GM19397 (cell line): Measurements from ENCODE around the gene IQGAP2.

ENCODE experiments used
- ATAC-seq: cut with Tn5 transposase; IDR thresholded peaks from one replicate; pipeline ENCODE4 v1.9.1; 2021; ENCODE audit warnings: mild to moderate bottlenecking, moderate library complexity; ENCODE audit not compliant: unreplicated experiment

Gene IQGAP2

GRCh38 chr5:76560952-76561891 lies 158.1 kb downstream of the IQGAP2 start:
- no peak for ATAC-seq

GRCh38 chr5:76561959-76562358 lies 158.9 kb downstream of the IQGAP2 start:
- ATAC-seq = no peak

GRCh38 chr5:76565009-76565408 lies 161.9 kb downstream of the IQGAP2 start:
- ATAC-seq = no peak

GRCh38 chr5:76570153-76570552 lies 167.1 kb downstream of the IQGAP2 start:
- no peak for ATAC-seq

GRCh38 chr5:76571559-76571958 lies 168.5 kb downstream of the IQGAP2 start:
- no peak for ATAC-seq

GRCh38 chr5:76576450-76576849 lies 173.4 kb downstream of the IQGAP2 start:
- ATAC-seq = no peak

- ATAC-seq = no peak
These were observed 173.9 kb downstream of the IQGAP2 start for GRCh38 chr5:76576996-76577395.

GRCh38 chr5:76579166-76579937 lies 176.3 kb downstream of the IQGAP2 start:
- no peak for ATAC-seq

- no peak for ATAC-seq
These were observed 177.9 kb downstream of the IQGAP2 start for GRCh38 chr5:76580981-76581380.

- ATAC-seq = peak; percentile 83
These were observed 179.4 kb downstream of the IQGAP2 start for GRCh38 chr5:76582230-76583162.

- ATAC-seq = no peak
These were observed 180.3 kb downstream of the IQGAP2 start for GRCh38 chr5:76583163-76584047.

- ATAC-seq = no peak
These were observed 182.7 kb downstream of the IQGAP2 start for GRCh38 chr5:76585783-76586217.

- ATAC-seq = no peak
These were observed 183.4 kb downstream of the IQGAP2 start for GRCh38 chr5:76586531-76586930.

- ATAC-seq = peak; percentile 93
These were observed 186.9 kb downstream of the IQGAP2 start for GRCh38 chr5:76590027-76590426.

GRCh38 chr5:76591366-76591765 lies 188.3 kb downstream of the IQGAP2 start:
- no peak for ATAC-seq

- no peak for ATAC-seq
These were observed 189.6 kb downstream of the IQGAP2 start for GRCh38 chr5:76592692-76593091.

GRCh38 chr5:76594107-76594506 lies 191.0 kb downstream of the IQGAP2 start:
- ATAC-seq = no peak

- ATAC-seq = no peak
These were observed 192.8 kb downstream of the IQGAP2 start for GRCh38 chr5:76595755-76596481.

GRCh38 chr5:76598531-76598930 lies 195.4 kb downstream of the IQGAP2 start:
- no peak for ATAC-seq
